Liver (tissue), 9 donors: ENCODE measurements around the gene CYP4F3. TPM values are rescaled to one million over a fixed set of nuclear protein-coding genes. Genes with fewer than 3 reads are reported as not detected.
"Not testable (repeated sequence)": the region's sequence is repeated elsewhere in the genome, so short reads cannot be mapped to it uniquely, and the experiment has no call there.

Source experiments
- DNase-seq: peaks from one replicate; pipeline ENCODE4 v3.0.0-alpha.2; 2017; ENCODE audit warnings: low spot score
- H3K27ac ChIP-seq, 2 donors: one replicate each; pipeline ENCODE4 v1.7.0; 2013; ENCODE audit warnings: inconsistent platforms in 2 of 2, low read length in 2 of 2, control low read depth in 1 of 2, low read depth in 1 of 2, mild to moderate bottlenecking in 1 of 2
- H3K27me3 ChIP-seq, 4 donors: one replicate each; pipeline versions ENCODE4 v1.6.1 to v1.7.0; 2013; ENCODE audit warnings: low read length in 3 of 4, inconsistent platforms in 1 of 4, mild to moderate bottlenecking in 1 of 4, moderate library complexity in 1 of 4; ENCODE audit not compliant: control insufficient read depth in 4 of 4, insufficient read depth in 4 of 4
- H3K36me3 ChIP-seq, 4 donors: one replicate each; pipeline versions ENCODE4 v1.6.1 to v1.7.0; 2013; ENCODE audit warnings: low read length in 3 of 4, mild to moderate bottlenecking in 3 of 4, low read depth in 1 of 4, moderate library complexity in 1 of 4; ENCODE audit not compliant: control insufficient read depth in 4 of 4, insufficient read depth in 3 of 4
- H3K4me1 ChIP-seq, 4 donors: one replicate each; pipeline versions ENCODE4 v1.6.1 to v1.7.0; 2013; ENCODE audit warnings: low read length in 3 of 4, mild to moderate bottlenecking in 3 of 4, moderate library complexity in 1 of 4; ENCODE audit not compliant: control insufficient read depth in 4 of 4, insufficient read depth in 4 of 4
- H3K4me3 ChIP-seq, 3 donors: one replicate each; pipeline versions ENCODE4 v1.6.1 to v1.7.0; 2013; ENCODE audit warnings: low read length in 3 of 3, control low read depth in 1 of 3, low read depth in 1 of 3, mild to moderate bottlenecking in 1 of 3
- H3K9ac ChIP-seq, 2 donors: one replicate each; pipeline ENCODE4 v1.7.0; 2013; ENCODE audit warnings: low read length in 2 of 2, mild to moderate bottlenecking in 2 of 2, moderate library complexity in 2 of 2, control low read depth in 1 of 2, low read depth in 1 of 2
- H3K9me3 ChIP-seq, 4 donors: one replicate each; pipeline versions ENCODE4 v1.6.1 to v1.7.0; 2013; ENCODE audit warnings: low read length in 3 of 4; ENCODE audit not compliant: control insufficient read depth in 4 of 4
- CTCF ChIP-seq: fragments of 150-350 bp; IDR thresholded peaks from 2 replicates; pipeline ENCODE4 v1.5.1; 2017; ENCODE audit warnings: improper control_type of control experiment, low read depth, low read length; ENCODE audit not compliant: missing input control
- EGR1 ChIP-seq, 2 donors: IDR thresholded peaks; 2 replicates each; pipeline ENCODE4 v1.6.1; 2016 to 2018; ENCODE audit warnings: antibody characterized with exemption in 2 of 2, low read depth in 2 of 2
- FOXA1 ChIP-seq: IDR thresholded peaks from 2 replicates; pipeline ENCODE4 v1.6.1; 2016; ENCODE audit warnings: antibody characterized with exemption
- FOXA2 ChIP-seq: IDR thresholded peaks from 2 replicates; pipeline ENCODE4 v1.6.1; 2016; ENCODE audit warnings: antibody characterized with exemption
- GABPA ChIP-seq, 2 donors: IDR thresholded peaks in 1 of 2; conservative IDR thresholded peaks in 1 of 2; 2 replicates each; pipeline ENCODE4 v1.6.1; 2016; ENCODE audit warnings: antibody characterized with exemption in 2 of 2, mild to moderate bottlenecking in 1 of 2, moderate library complexity in 1 of 2
- HNF4A ChIP-seq, 2 donors: conservative IDR thresholded peaks; 2 replicates each; pipeline ENCODE4 v1.6.1; 2016; ENCODE audit warnings: antibody characterized with exemption in 2 of 2, mild to moderate bottlenecking in 2 of 2
- HNF4G ChIP-seq: IDR thresholded peaks from 2 replicates; pipeline ENCODE4 v1.6.1; 2016; ENCODE audit warnings: antibody characterized with exemption
- JUND ChIP-seq, 2 donors: IDR thresholded peaks; 2 replicates each; pipeline ENCODE4 v1.6.1; 2016; ENCODE audit warnings: antibody characterized with exemption in 2 of 2
- MAX ChIP-seq: IDR thresholded peaks from 2 replicates; pipeline ENCODE4 v1.6.1; 2016; ENCODE audit warnings: antibody characterized with exemption
- NR2F2 ChIP-seq: IDR thresholded peaks from 2 replicates; pipeline ENCODE4 v1.6.1; 2016; ENCODE audit warnings: antibody characterized with exemption
- RAD21 ChIP-seq, 2 donors: IDR thresholded peaks; 2 replicates each; pipeline ENCODE4 v1.6.1; 2016; ENCODE audit warnings: antibody characterized with exemption in 2 of 2, mild to moderate bottlenecking in 2 of 2
- RXRA ChIP-seq, 2 donors: IDR thresholded peaks; 2 replicates each; pipeline ENCODE4 v1.6.1; 2017 to 2018; ENCODE audit warnings: antibody characterized with exemption in 2 of 2, mild to moderate bottlenecking in 1 of 2
- SP1 ChIP-seq: IDR thresholded peaks from 2 replicates; pipeline ENCODE4 v1.6.1; 2018; ENCODE audit warnings: antibody characterized with exemption, mild to moderate bottlenecking
- TAF1 ChIP-seq: conservative IDR thresholded peaks from 2 replicates; pipeline ENCODE4 v1.6.1; 2016; ENCODE audit warnings: antibody characterized with exemption, mild to moderate bottlenecking
- YY1 ChIP-seq: IDR thresholded peaks from 2 replicates; pipeline ENCODE4 v1.6.1; 2016; ENCODE audit warnings: antibody characterized with exemption, mild to moderate bottlenecking
- WGBS: extraction: QIAGEN DNeasy Blood & Tissue Kit; methylation state at CpG from one replicate; pipeline ENCODE4 v1.1.7; 2013; 5-methylcytosine and 5-hydroxymethylcytosine counted together
- polyA plus RNA-seq, 2 donors: library from polyadenylated mRNA; stranded (reverse) in 1 of 2; unstranded in 1 of 2; fragments of 200-250 nt in 1 of 2; fragments of >200 nt in 1 of 2; fragmentation: Nextera tagmentation in 1 of 2; extraction: Ambion mirVana in 1 of 2; gene quantifications; one replicate each; pipeline versions ENCODE4 v1.2.1 to v1.2.3, GENCODE V29; 2013 to 2015
- total RNA-seq, 2 donors: library from RNA; depleted of rRNA; stranded (reverse); fragments of >200 nt; gene quantifications; one replicate each; pipeline ENCODE4 v1.2.3, GENCODE V29; 2014
- TF ChIP-seq, protein P1 (sequence below): IDR thresholded peaks from 2 replicates; pipeline ENCODE4 v1.6.1; 2016; ENCODE audit warnings: antibody characterized with exemption
- TF ChIP-seq, protein P2 (sequence below): IDR thresholded peaks from 2 replicates; pipeline ENCODE4 v1.6.1; 2016; ENCODE audit warnings: antibody characterized with exemption, mild to moderate bottlenecking
- TF ChIP-seq, protein P3 (sequence below): IDR thresholded peaks from 2 replicates; pipeline ENCODE4 v1.6.1; 2016; ENCODE audit warnings: antibody characterized with exemption
- donor health status: healthy.
- donor health status: healthy.
- donor health status: healthy.
- donor health status: healthy.
- donor health status: healthy.

Gene CYP4F3
- total and polyA plus RNA-seq, 4 donors, result 58.4 to 168 (median 128) TPM

DNA sequence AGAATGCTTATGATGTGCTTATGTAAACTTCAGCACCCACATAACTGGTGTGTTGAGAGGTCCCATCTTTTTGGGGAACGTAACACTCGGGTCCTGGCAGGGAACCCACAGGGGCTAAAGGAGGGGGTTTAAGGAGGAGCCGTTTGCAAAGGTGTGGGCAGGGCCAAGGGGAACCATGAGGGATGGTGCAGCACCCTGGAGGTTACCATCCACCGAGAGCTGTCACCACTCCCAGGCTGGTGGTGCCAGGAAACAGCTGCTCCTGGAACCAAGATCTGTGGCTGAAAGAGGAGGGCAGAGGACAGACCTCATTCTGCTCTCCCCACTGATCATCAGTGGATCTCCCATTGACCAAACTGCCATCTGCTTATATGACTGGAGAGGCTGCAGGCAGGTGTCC is 48.9 kb upstream of the CYP4F3 start:
- Histone ChIP-seq H3K9ac (no peak overlapping the region), H3K36me3 (no peaks in the 10 kb centered on the region), H3K27ac (no peak overlapping the region), H3K4me3 (no peak overlapping the region), H3K9me3 (peaks cover 0 to 7% (median 1%) of the 10 kb centered on the region in 4 donors), H3K27me3 (no peaks in the 10 kb centered on the region), H3K4me1 (no peaks in the 10 kb centered on the region)
- WGBS, result 47% methylated on average over 4 of the region's 4 CpGs
- TF ChIP-seq, protein P1, sequence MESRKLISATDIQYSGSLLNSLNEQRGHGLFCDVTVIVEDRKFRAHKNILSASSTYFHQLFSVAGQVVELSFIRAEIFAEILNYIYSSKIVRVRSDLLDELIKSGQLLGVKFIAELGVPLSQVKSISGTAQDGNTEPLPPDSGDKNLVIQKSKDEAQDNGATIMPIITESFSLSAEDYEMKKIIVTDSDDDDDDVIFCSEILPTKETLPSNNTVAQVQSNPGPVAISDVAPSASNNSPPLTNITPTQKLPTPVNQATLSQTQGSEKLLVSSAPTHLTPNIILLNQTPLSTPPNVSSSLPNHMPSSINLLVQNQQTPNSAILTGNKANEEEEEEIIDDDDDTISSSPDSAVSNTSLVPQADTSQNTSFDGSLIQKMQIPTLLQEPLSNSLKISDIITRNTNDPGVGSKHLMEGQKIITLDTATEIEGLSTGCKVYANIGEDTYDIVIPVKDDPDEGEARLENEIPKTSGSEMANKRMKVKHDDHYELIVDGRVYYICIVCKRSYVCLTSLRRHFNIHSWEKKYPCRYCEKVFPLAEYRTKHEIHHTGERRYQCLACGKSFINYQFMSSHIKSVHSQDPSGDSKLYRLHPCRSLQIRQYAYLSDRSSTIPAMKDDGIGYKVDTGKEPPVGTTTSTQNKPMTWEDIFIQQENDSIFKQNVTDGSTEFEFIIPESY, result no peak
- no peak for TF ChIP-seq YY1
- TF ChIP-seq, protein P2, sequence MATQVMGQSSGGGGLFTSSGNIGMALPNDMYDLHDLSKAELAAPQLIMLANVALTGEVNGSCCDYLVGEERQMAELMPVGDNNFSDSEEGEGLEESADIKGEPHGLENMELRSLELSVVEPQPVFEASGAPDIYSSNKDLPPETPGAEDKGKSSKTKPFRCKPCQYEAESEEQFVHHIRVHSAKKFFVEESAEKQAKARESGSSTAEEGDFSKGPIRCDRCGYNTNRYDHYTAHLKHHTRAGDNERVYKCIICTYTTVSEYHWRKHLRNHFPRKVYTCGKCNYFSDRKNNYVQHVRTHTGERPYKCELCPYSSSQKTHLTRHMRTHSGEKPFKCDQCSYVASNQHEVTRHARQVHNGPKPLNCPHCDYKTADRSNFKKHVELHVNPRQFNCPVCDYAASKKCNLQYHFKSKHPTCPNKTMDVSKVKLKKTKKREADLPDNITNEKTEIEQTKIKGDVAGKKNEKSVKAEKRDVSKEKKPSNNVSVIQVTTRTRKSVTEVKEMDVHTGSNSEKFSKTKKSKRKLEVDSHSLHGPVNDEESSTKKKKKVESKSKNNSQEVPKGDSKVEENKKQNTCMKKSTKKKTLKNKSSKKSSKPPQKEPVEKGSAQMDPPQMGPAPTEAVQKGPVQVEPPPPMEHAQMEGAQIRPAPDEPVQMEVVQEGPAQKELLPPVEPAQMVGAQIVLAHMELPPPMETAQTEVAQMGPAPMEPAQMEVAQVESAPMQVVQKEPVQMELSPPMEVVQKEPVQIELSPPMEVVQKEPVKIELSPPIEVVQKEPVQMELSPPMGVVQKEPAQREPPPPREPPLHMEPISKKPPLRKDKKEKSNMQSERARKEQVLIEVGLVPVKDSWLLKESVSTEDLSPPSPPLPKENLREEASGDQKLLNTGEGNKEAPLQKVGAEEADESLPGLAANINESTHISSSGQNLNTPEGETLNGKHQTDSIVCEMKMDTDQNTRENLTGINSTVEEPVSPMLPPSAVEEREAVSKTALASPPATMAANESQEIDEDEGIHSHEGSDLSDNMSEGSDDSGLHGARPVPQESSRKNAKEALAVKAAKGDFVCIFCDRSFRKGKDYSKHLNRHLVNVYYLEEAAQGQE, result no peak
- no peak for TF ChIP-seq JUND (IDR thresholded peaks at IDR 0.05)
- no peak for TF ChIP-seq GABPA (IDR thresholded peaks at IDR 0.05 in 1 of 2, conservative IDR thresholded peaks at IDR 0.05 in 1 of 2)
- TF ChIP-seq EGR1 (IDR thresholded peaks at IDR 0.05; ENCODE audit: low read depth in 2 of 2), result no peak
- TF ChIP-seq, protein P3, sequence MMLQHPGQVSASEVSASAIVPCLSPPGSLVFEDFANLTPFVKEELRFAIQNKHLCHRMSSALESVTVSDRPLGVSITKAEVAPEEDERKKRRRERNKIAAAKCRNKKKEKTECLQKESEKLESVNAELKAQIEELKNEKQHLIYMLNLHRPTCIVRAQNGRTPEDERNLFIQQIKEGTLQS, result no peak
- no peak for TF ChIP-seq MAX
- TF ChIP-seq HNF4G, result no peak
- TF ChIP-seq FOXA1, result no peak
- TF ChIP-seq TAF1, result no peak
- no peak for TF ChIP-seq FOXA2
- no peak for TF ChIP-seq HNF4A (conservative IDR thresholded peaks at IDR 0.05)
- no peak for TF ChIP-seq RAD21 (IDR thresholded peaks at IDR 0.05)
- TF ChIP-seq CTCF, result no peak
- TF ChIP-seq RXRA (IDR thresholded peaks at IDR 0.05), result no peak
- TF ChIP-seq SP1, result no peak
- no peak for TF ChIP-seq NR2F2
- DNase-seq, result no peak

- not testable (repeated sequence) for H3K4me1 ChIP-seq, DNase-seq, H3K27me3 ChIP-seq, H3K36me3 ChIP-seq, H3K9ac ChIP-seq, H3K27ac ChIP-seq, H3K4me3 ChIP-seq, H3K9me3 ChIP-seq
- WGBS, result 30% methylated on average over 5 of the region's 5 CpGs
Observed at GRCh38 chr19:15592506-15592905, 48.2 kb upstream of the CYP4F3 start.

DNA sequence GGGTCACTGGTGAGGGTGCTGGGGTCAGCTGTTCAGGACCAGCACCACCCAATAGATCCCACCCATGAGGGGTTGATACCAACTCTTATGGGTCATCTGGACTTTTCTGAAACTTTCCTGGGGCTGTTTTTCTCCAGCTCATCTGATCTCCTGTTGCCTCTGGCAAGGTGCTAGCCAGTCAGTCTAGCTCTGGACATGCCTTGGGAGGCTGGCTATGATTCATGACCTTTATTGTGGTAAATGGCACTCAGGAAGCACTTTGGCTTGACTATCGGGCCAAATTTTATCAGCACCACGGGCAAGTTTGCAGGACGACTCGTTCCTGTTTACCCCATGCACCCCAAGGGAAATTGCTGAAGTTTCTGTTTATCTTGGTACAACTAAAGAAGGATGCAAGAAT is 46.9 kb upstream of the CYP4F3 start:
- H3K9me3 ChIP-seq, DNase-seq, H3K4me1 ChIP-seq, H3K9ac ChIP-seq, H3K4me3 ChIP-seq, H3K36me3 ChIP-seq, H3K27me3 ChIP-seq, H3K27ac ChIP-seq: not testable (repeated sequence)
- WGBS, result 66% methylated on average over 4 of the region's 4 CpGs
